Stomach (tissue), 4 donors: ENCODE data around the gene ZNRF2.

Experiments used
- EP300 ChIP-seq: sonication (generic); formaldehyde crosslinking; IDR thresholded peaks from one replicate; pipeline ENCODE4 v1.6.1; 2017; ENCODE audit warnings: antibody characterized with exemption
- POLR2A ChIP-seq, 4 donors: fragments of 450-650 bp; IDR thresholded peaks; one replicate each; pipeline ENCODE4 v1.6.1; 2016; ENCODE audit warnings: antibody characterized with exemption in 4 of 4, control low read depth in 2 of 4, mild to moderate bottlenecking in 1 of 4, moderate library complexity in 1 of 4
- POLR2AphosphoS5 ChIP-seq, 3 donors: sonication (generic); formaldehyde crosslinking; IDR thresholded peaks; one replicate each; pipeline ENCODE4 v1.6.1; 2016; ENCODE audit warnings: antibody characterized with exemption in 3 of 3
- TF ChIP-seq, protein P1 (sequence below), 7 experiments: fragments of 450-650 bp in 4 of 7; fragments of 200-600 bp in 3 of 7; sonication (generic) in 3 of 7; IDR thresholded peaks; one replicate each; pipeline ENCODE4 v1.5.1; 2016 to 2019; ENCODE audit warnings: antibody characterized with exemption in 7 of 7, control low read depth in 2 of 7, mild to moderate bottlenecking in 1 of 7

DNA sequence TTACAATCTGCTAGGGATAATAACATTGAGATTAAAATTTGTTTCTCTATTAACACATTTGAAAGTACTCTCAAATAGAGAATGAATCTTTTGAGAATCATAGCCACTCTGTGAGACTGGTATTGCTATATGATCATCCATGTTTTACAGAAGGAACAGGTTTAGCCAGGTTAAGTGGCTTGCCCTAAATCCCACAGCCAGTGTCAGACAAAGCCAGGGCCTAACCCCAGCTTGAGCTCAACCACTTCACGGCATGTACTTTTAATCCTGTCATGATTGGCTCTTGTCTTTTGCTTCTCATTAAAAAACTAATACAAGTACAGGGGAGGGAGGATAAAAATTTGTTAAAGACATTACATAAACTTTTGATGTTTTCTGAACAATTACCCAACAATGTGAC is 3.8 kb upstream of the ZNRF2 start:
- TF ChIP-seq, protein P1, sequence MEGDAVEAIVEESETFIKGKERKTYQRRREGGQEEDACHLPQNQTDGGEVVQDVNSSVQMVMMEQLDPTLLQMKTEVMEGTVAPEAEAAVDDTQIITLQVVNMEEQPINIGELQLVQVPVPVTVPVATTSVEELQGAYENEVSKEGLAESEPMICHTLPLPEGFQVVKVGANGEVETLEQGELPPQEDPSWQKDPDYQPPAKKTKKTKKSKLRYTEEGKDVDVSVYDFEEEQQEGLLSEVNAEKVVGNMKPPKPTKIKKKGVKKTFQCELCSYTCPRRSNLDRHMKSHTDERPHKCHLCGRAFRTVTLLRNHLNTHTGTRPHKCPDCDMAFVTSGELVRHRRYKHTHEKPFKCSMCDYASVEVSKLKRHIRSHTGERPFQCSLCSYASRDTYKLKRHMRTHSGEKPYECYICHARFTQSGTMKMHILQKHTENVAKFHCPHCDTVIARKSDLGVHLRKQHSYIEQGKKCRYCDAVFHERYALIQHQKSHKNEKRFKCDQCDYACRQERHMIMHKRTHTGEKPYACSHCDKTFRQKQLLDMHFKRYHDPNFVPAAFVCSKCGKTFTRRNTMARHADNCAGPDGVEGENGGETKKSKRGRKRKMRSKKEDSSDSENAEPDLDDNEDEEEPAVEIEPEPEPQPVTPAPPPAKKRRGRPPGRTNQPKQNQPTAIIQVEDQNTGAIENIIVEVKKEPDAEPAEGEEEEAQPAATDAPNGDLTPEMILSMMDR (IDR thresholded peaks at IDR 0.05), result no peak
- TF ChIP-seq EP300, result no peak
- TF ChIP-seq POLR2A (IDR thresholded peaks at IDR 0.05), result no peak
- TF ChIP-seq POLR2AphosphoS5 (IDR thresholded peaks at IDR 0.05), result no peak
